ENCODE results near the gene NFATC1. TPM values are rescaled to one million over a fixed set of nuclear protein-coding genes. Genes with fewer than 3 reads are reported as not detected.
A peak's percentile ranks its signal among the peaks of the same experiment; 100 is the strongest.

The NFATC1 gene
- total RNA-seq, 1 donor from 2014 or later = 5.6 TPM

DNA sequence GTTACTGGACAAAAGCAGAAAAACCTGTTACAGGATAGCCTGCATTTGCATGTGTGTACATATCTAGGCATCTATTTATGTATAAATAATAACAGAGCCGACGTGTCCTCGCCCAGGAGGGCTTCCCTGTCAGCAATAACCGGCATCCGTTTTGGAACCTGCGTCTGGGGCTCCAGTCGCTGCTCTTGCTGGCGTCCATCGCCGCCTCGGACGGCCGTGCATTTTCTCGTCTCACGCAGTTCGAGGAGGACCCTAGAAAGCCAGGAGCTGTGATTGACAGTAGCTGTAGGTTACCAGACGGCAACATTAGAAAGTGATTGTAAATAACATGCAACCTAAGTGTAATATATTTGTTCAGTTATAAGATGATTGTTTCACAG lies 132.6 kb downstream of the NFATC1 start:
- Mint-ChIP-seq H3K9me3 (ENCODE audit: low read depth) (no peaks in the 10 kb centered on the region), H3K4me1 (ENCODE audit: low read depth) (peaks cover 4% of the 10 kb centered on the region), H3K27me3 (peaks cover 28% of the 10 kb centered on the region), H3K4me3 (ENCODE audit: low read depth) (no peak overlapping the region), H3K27ac (no peak overlapping the region), H3K36me3 (ENCODE audit: insufficient read depth) (no peaks in the 10 kb centered on the region)
- no peak for DNase-seq (ENCODE audit: low spot score, unreplicated experiment)
- TF ChIP-seq CTCF (IDR thresholded peaks at IDR 0.05; ENCODE audit: unreplicated experiment) = no peak

- Mint-ChIP-seq H3K4me3 (ENCODE audit: low read depth) (no peak overlapping the region), H3K27me3 (peaks cover 28% of the 10 kb centered on the region), H3K36me3 (ENCODE audit: insufficient read depth) (no peaks in the 10 kb centered on the region), H3K9me3 (ENCODE audit: low read depth) (no peaks in the 10 kb centered on the region), H3K4me1 (ENCODE audit: low read depth) (no peaks in the 10 kb centered on the region), H3K27ac (no peak overlapping the region)
- peak; percentile 87 for TF ChIP-seq CTCF (IDR thresholded peaks at IDR 0.05; ENCODE audit: unreplicated experiment)
- DNase-seq (ENCODE audit: low spot score, unreplicated experiment) = peak; percentile 59
Observed at GRCh38 chr18:79528846-79529245, 133.1 kb downstream of the NFATC1 start.

DNA sequence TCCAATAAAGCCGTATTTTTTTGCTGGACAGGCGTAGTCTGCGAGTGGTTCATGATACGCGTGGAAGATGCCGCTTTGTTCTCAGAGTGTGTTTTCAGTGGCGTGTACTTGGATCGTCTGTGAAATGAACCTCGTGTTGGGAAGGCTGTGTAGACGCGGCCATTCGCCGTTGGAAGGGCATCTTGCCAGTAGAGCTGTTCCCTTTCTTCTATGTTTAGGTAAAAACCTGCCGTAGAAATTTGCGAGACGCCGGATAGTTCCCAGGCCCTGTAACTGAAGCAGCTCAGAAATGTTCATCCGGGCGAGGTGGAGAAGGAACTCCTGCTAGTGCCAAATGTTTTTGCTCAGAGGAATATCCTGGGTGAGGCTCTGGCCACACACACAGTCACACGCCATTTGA lies 133.6 kb downstream of the NFATC1 start:
- Mint-ChIP-seq H3K36me3 (ENCODE audit: insufficient read depth) (no peaks in the 10 kb centered on the region), H3K9me3 (ENCODE audit: low read depth) (no peaks in the 10 kb centered on the region), H3K4me1 (ENCODE audit: low read depth) (no peaks in the 10 kb centered on the region), H3K27ac (no peak overlapping the region), H3K4me3 (ENCODE audit: low read depth) (no peak overlapping the region), H3K27me3 (peaks cover 30% of the 10 kb centered on the region)
- DNase-seq (ENCODE audit: low spot score, unreplicated experiment) = no peak
- no peak for TF ChIP-seq CTCF (IDR thresholded peaks at IDR 0.05; ENCODE audit: unreplicated experiment)

GRCh38 chr18:79529991-79530390 lies 134.3 kb downstream of the NFATC1 start:
- Mint-ChIP-seq H3K9me3 (ENCODE audit: low read depth) (no peaks in the 10 kb centered on the region), H3K4me1 (ENCODE audit: low read depth) (no peaks in the 10 kb centered on the region), H3K4me3 (ENCODE audit: low read depth) (no peak overlapping the region), H3K27ac (no peak overlapping the region), H3K27me3 (peaks cover 35% of the 10 kb centered on the region), H3K36me3 (ENCODE audit: insufficient read depth) (no peaks in the 10 kb centered on the region)
- no peak for DNase-seq (ENCODE audit: low spot score, unreplicated experiment)
- no peak for TF ChIP-seq CTCF (IDR thresholded peaks at IDR 0.05; ENCODE audit: unreplicated experiment)

DNA sequence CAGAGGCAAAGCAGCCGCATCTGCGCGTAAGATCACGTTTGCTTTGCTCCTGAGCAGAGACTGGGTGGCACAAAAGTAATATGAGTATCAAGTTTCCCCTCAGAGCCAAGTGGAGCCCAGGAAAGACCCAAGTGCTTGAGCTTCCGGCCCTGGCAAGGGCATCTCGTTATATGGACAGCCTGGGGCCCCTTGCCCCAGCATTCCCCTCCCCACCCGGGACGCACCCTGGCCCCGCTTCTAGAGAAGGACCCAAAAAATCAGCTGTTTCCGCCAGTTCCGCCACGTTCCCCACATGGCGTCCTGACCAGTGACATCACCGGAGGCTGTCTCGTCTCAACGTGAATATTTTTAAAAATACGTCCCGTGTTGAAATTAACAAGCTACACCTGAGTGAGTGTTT lies 135.1 kb downstream of the NFATC1 start:
- TF ChIP-seq CTCF (IDR thresholded peaks at IDR 0.05; ENCODE audit: unreplicated experiment) = no peak
- no peak overlapping the region for H3K4me3 Mint-ChIP-seq (ENCODE audit: low read depth)
- no peak overlapping the region for H3K27ac Mint-ChIP-seq
- no peak for DNase-seq (ENCODE audit: low spot score, unreplicated experiment)
- H3K27me3 Mint-ChIP-seq = peaks cover 42% of the 10 kb centered on the region
- no peaks in the 10 kb centered on the region for H3K36me3 Mint-ChIP-seq (ENCODE audit: insufficient read depth)
- H3K4me1 Mint-ChIP-seq (ENCODE audit: low read depth) = no peaks in the 10 kb centered on the region
- H3K9me3 Mint-ChIP-seq (ENCODE audit: low read depth) = no peaks in the 10 kb centered on the region

All from progenitor cell of endocrine pancreas (in vitro differentiated cells).